Uterus (tissue), 4 donors: ENCODE measurements around the gene GLIS1. TPM values are rescaled to one million over a fixed set of nuclear protein-coding genes. Genes with fewer than 3 reads are reported as not detected.

Source experiments
- DNase-seq, 2 donors: peaks; one replicate each; pipeline ENCODE4 v3.0.0-alpha.2; 2019 to 2020
- H3K27ac ChIP-seq, 2 donors: fragments of 200-600 bp; sonication (generic); 1 replicate in 1 of 2; 2 replicates in 1 of 2; pipeline ENCODE4 v1.5.1; 2016 to 2018
- H3K27me3 ChIP-seq, 2 donors: fragments of 200-600 bp; sonication (generic); one replicate each; pipeline ENCODE4 v1.5.1; 2018 to 2019; ENCODE audit warnings: control low read depth in 1 of 2
- H3K36me3 ChIP-seq, 2 donors: fragments of 200-600 bp; sonication (generic); one replicate each; pipeline ENCODE4 v1.5.1; 2019; ENCODE audit warnings: control low read depth in 1 of 2
- H3K4me1 ChIP-seq, 2 donors: fragments of 200-600 bp; sonication (generic); one replicate each; pipeline ENCODE4 v1.5.1; 2018 to 2019; ENCODE audit warnings: control low read depth in 1 of 2
- H3K4me3 ChIP-seq, 2 donors: fragments of 200-600 bp; sonication (generic); 1 replicate in 1 of 2; 2 replicates in 1 of 2; pipeline ENCODE4 v1.5.1; 2018 to 2019; ENCODE audit warnings: mild to moderate bottlenecking in 1 of 2
- H3K9me3 ChIP-seq, 2 donors: fragments of 200-600 bp; sonication (generic); one replicate each; pipeline ENCODE4 v1.5.1; 2019; ENCODE audit warnings: control low read depth in 1 of 2
- POLR2A ChIP-seq, 2 donors: fragments of 450-650 bp; IDR thresholded peaks; one replicate each; pipeline ENCODE4 v1.6.1; 2016; ENCODE audit warnings: antibody characterized with exemption in 2 of 2, mild to moderate bottlenecking in 1 of 2, moderate library complexity in 1 of 2
- intact Hi-C: fragments of 100-400 bp; cut with DNase I; formaldehyde crosslinking; loops from one replicate; pipeline ENCODE4 v1.15.1; 2023; ENCODE audit warnings: low total_unique reads
- total RNA-seq, 4 donors: library from RNA; depleted of rRNA in 3 of 4; stranded (reverse); fragments of >200 nt in 3 of 4; gene quantifications; one replicate each; pipeline versions ENCODE4 v1.1.0 to v1.2.4, GENCODE V29; 2014 to 2023
- TF ChIP-seq, protein P1 (sequence below), 4 experiments: fragments of 200-600 bp in 2 of 4; fragments of 450-650 bp in 2 of 4; sonication (generic) in 2 of 4; IDR thresholded peaks; one replicate each; pipeline ENCODE4 v1.5.1; 2016 to 2019; ENCODE audit warnings: antibody characterized with exemption in 4 of 4, mild to moderate bottlenecking in 2 of 4, moderate library complexity in 1 of 4
- donor health status: DM: yes; HTN: yes; CAD: no.

Gene GLIS1
- total RNA-seq, 4 donors from 2014 or later = 0.21 to 1.0 TPM; not detected in 2

DNA sequence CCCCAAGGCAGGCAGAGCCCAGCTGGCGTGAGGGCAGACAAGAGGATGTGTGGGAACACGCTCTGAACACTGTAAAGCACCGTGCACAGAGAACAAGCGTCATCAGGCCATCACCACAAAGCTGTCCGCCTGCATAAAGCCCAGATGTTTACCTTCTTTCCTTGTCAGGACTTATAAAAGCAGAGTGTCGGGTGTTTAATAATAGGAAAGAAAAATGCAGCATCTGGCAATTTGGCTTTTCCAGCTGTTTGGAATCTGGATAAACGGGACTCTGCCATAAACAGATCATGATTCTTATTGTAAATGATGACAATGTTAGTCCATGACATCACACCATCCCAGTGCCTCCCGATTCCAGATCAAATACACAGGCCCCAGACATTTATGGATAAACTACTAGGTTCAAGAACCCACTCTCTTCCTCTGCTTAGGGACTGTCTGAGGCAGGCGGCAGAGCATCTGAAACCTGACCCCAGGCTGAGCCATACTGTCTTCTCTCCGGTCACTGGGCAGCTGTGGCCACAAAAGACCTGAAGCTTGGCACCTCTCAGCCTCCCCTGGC, 4.2 kb downstream of the GLIS1 start:
- H3K27me3 ChIP-seq = peaks cover 0 to 6% of the 10 kb centered on the region in 2 donors
- peaks cover 0 to 10% of the 10 kb centered on the region in 2 donors for H3K4me1 ChIP-seq

DNA sequence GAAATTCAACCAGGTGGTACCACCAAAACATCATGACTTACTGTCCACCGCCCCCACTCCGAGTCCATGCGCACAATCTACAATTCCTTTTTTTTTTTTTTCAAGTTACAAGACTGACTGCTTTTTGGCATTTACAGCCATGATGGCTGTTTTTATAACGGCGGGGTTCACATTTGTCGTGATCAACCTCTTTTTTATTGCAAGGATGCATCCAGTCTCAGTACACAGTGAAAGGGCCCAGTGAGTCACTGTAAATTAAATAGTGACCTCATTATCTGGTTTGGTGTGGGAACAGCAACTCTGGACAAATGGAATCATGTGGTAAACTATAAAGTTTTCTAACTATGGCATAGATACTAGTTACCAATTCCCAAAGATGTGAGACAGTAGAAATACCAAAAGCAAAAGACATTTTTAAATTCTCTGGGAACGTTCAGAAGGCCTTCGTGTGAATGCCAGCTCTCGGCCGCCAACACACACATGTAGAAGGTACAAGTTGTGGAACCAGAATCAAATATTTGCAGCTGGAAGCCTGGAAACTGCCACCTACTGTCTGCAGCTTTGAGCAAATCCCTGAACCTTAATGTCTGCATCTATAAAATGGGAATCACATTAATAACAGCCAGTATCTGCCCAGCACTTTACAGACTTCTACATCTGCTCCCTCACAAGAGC, 4.9 kb downstream of the GLIS1 start:
- Histone ChIP-seq H3K36me3 (no peaks in the 10 kb centered on the region), H3K27ac (no peak overlapping the region), H3K4me1 (peaks cover 0 to 10% of the 10 kb centered on the region in 2 donors), H3K4me3 (no peak overlapping the region), H3K9me3 (no peaks in the 10 kb centered on the region), H3K27me3 (no peaks in the 10 kb centered on the region)
- no peak for DNase-seq
- no peak for TF ChIP-seq POLR2A (IDR thresholded peaks at IDR 0.05)
- TF ChIP-seq, protein P1, sequence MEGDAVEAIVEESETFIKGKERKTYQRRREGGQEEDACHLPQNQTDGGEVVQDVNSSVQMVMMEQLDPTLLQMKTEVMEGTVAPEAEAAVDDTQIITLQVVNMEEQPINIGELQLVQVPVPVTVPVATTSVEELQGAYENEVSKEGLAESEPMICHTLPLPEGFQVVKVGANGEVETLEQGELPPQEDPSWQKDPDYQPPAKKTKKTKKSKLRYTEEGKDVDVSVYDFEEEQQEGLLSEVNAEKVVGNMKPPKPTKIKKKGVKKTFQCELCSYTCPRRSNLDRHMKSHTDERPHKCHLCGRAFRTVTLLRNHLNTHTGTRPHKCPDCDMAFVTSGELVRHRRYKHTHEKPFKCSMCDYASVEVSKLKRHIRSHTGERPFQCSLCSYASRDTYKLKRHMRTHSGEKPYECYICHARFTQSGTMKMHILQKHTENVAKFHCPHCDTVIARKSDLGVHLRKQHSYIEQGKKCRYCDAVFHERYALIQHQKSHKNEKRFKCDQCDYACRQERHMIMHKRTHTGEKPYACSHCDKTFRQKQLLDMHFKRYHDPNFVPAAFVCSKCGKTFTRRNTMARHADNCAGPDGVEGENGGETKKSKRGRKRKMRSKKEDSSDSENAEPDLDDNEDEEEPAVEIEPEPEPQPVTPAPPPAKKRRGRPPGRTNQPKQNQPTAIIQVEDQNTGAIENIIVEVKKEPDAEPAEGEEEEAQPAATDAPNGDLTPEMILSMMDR (IDR thresholded peaks at IDR 0.05) = no peak
- intact Hi-C loops = no loop called here

More for the DNA sequence above, 4.2 kb downstream of the GLIS1 start:
- no peak for TF ChIP-seq POLR2A (IDR thresholded peaks at IDR 0.05)
- TF ChIP-seq, protein P1 (IDR thresholded peaks at IDR 0.05) = no peak
- no peak for DNase-seq
- intact Hi-C loops = no loop called here
- no peaks in the 10 kb centered on the region for H3K36me3 ChIP-seq
- H3K27ac ChIP-seq = no peak overlapping the region
- H3K4me3 ChIP-seq = no peak overlapping the region
- no peaks in the 10 kb centered on the region for H3K9me3 ChIP-seq

DNA sequence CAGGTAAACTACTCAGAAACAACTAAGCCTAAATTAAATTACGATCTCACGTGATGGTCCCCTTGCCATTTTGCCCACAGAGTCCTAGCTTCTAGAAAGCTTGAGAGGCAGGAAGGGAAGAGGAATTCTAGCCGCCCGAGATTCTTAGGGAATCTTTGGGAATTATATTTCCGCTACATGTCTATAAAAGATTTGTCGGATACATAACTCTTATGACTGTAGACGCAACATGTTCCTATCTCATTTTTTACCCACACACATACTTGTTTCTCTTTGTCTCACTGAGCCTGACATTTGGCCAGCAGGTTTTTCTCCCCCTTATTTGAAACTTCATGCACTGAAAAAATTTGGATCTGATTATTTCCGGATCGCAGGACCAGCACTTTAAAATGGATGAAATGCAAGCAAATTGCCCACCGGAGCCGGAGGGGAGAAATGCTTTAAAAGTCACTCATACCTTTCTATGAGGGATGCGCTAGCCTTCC, 5.5 kb downstream of the GLIS1 start:
- no peak for DNase-seq
- H3K4me3 ChIP-seq = no peak overlapping the region
- peaks cover 0 to 6% of the 10 kb centered on the region in 2 donors for H3K4me1 ChIP-seq
- intact Hi-C loops = no loop called here
- H3K27me3 ChIP-seq = no peaks in the 10 kb centered on the region
- TF ChIP-seq, protein P1 (IDR thresholded peaks at IDR 0.05) = no peak
- TF ChIP-seq POLR2A (IDR thresholded peaks at IDR 0.05) = no peak
- no peaks in the 10 kb centered on the region for H3K9me3 ChIP-seq
- H3K36me3 ChIP-seq = no peaks in the 10 kb centered on the region
- H3K27ac ChIP-seq = no peak overlapping the region

DNA sequence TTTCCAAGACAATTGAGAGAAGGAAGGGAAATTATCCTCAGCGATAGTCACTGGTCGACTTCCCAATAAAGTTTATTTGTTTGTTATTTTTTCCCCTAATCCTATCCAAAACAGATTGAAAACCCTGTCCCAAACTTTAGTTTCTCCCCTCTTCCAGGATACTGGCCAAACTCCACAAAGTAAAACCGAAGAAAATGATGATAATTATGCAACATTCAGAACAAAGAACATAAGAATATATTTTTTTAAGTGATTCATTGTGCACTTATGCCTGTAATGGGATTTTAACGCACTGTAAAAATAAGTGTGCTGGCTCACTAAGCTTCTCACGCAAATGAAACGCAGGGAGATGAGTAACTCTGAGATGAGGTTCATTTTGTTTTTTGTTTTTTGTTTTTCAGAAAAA, 6.0 kb downstream of the GLIS1 start:
- no peaks in the 10 kb centered on the region for H3K27me3 ChIP-seq
- intact Hi-C loops = no loop called here
- no peaks in the 10 kb centered on the region for H3K36me3 ChIP-seq
- H3K4me1 ChIP-seq = peaks cover 0 to under 1% of the 10 kb centered on the region in 2 donors
- TF ChIP-seq, protein P1 (IDR thresholded peaks at IDR 0.05) = no peak
- no peak for TF ChIP-seq POLR2A (IDR thresholded peaks at IDR 0.05)
- no peaks in the 10 kb centered on the region for H3K9me3 ChIP-seq
- DNase-seq = no peak
- no peak overlapping the region for H3K4me3 ChIP-seq
- H3K27ac ChIP-seq = no peak overlapping the region

DNA sequence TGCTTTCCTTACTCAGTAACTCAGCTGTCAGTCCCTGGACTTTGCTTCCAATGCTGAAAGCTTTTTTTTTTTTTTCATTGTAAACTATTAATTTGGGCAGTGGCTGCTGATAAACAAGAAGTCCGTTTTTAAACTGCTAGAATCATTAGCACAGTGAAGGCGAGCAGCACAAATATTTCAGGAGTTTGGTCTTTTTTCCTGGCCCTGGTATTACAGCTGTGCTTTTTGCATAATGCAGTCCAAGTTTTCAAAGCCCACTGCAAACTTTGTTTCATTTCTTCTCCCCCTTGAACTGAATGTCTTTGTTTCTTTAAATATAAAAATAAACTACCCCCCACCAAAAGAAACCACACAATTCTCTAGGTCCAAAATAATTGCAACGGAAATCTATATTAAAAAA, 6.6 kb downstream of the GLIS1 start:
- no peak overlapping the region for H3K27ac ChIP-seq
- H3K27me3 ChIP-seq = no peaks in the 10 kb centered on the region
- H3K4me1 ChIP-seq = no peaks in the 10 kb centered on the region
- no peak overlapping the region for H3K4me3 ChIP-seq
- no peaks in the 10 kb centered on the region for H3K9me3 ChIP-seq
- intact Hi-C loops = no loop called here
- TF ChIP-seq, protein P1 (IDR thresholded peaks at IDR 0.05) = no peak
- no peak for TF ChIP-seq POLR2A (IDR thresholded peaks at IDR 0.05)
- no peaks in the 10 kb centered on the region for H3K36me3 ChIP-seq
- DNase-seq = no peak
